Measurements from ENCODE around the gene FAM50B.

FAM50B gene

DNA sequence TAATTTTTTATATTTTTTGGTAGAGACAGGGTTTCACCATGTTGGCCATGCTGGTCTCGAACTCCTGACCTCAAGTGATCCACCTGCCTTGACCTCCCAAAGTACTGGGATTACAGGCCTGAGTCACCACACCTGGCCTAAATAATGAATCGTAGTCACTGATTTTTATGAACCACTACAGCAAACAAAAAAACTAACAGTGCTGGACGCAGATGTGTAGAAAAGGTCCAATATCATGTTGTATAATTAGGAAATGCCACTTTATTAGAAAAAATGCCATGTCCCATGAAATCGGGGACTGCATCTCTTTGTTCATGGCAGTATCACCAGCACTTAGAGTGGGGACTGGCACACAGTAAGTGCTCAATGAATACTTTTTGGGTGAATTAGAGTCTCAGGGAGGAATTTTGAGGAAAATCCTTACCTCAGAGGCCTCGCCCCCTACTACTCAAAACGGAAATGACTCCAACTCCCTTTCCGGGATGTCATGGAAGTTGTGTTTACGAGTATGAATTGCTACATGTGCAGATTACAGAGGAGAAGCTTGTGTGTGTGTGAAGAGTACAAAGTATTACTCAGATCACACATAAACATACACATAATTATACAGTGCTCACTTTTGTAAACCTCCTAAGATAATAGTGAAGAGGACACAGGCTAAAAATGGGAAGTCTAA lies 43.6 kb upstream of the FAM50B start:
- no peak overlapping the region for H3K4me3 ChIP-seq (ENCODE audit: control insufficient read depth, low read depth, low read length)
- no peak for TF ChIP-seq CTCF (IDR thresholded peaks at IDR 0.05; ENCODE audit: control insufficient read depth, insufficient read depth, low read depth, low read length, missing control alignments)
- no peak for DNase-seq (ENCODE audit: low read depth)

DNA sequence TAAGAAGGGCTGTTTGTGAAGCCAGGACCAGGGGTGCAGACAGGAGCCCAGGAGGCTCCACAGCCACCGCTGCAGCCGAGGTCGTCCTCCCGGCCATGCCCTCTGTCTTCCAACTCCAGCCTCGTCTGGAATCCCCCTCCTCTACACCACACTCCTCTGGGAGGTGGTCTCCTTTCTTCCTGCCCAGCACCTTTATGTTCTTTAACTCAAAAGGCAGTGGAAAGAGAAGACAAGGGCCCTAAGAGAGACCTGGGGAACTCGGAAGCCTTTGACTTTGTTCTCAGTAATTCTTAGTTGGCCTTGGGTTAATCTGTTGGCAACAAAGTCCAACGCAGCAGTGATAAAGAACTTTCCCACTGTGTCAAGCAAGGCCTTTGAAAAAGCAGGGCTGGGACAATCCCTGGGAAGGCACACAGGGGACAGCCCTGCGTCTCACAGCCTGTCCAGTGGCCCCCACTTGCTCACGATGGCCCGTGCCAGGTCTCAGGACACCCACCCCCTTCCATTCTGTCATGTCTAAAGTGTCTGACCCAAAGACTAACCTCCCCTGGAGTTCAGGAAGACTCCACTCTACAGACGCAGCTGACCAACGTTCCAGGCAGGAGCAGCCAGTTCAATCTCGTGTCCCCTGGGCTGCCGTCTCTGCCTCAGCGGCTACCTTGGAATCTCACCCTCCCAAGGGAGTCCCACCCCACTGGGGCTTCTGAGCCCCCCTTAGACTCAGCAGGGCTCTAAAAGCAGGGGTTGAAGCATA lies 42.8 kb upstream of the FAM50B start:
- no peak for TF ChIP-seq CTCF (IDR thresholded peaks at IDR 0.05; ENCODE audit: control insufficient read depth, insufficient read depth, low read depth, low read length, missing control alignments)
- H3K4me3 ChIP-seq (ENCODE audit: control insufficient read depth, low read depth, low read length): no peak overlapping the region
- DNase-seq (ENCODE audit: low read depth): no peak

DNA sequence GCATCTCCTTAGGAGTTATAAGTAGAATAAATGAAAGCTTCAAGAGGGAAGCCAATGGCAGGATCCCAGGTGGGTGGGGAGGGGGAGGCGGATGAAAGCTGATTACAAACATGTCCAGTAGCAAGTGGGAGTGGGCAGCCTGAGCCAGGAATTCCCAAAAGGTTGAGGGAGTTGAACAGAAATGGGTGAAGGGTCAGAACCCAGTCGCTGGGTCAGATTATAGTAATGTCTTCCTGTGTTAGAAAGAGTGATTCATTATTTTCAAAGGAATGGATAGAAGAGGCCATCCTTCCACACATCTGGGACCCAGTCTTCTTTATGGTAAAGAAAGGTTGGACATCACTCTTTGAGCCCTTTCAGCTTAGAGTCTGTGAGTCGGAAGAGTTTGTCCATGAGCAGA lies 41.0 kb upstream of the FAM50B start:
- no peak for DNase-seq (ENCODE audit: low read depth)
- no peak overlapping the region for H3K4me3 ChIP-seq (ENCODE audit: control insufficient read depth, low read depth, low read length)
- no peak for TF ChIP-seq CTCF (IDR thresholded peaks at IDR 0.05; ENCODE audit: control insufficient read depth, insufficient read depth, low read depth, low read length, missing control alignments)

DNA sequence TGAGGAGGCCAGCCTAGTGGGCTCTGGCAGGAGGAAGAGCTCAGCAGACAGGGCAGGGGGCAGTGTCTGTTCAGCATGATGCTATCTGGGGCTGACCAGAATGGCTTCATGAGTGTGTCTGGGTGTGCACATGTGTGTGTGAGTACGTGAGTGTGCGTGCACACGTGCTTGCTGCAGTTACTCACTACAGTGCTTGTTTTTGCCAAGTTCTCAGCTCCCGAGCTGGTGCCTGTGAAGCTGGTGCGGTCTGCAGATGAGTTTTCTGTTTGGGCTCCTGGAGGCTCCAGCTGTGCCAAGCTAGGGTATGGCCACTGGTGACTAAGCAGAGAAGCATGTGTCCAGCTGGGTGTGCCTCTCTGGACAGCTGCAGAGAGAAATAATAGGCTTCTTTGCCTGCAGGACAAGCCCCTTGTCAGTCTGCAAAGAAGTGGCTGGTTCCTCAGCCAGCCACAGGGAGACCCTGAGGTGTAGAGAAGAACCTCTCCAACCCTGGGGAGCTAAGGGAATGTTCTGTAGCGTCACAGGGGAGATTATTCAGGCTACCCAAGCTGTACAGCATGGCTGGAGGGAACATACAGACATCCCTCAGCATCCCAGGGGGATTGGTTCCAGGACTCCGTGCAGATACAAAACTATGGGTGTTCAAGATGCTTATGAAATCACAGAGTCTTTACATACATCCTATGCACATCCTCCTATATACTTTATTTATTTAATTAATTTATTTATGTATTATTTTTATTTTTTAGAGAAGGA lies 40.2 kb upstream of the FAM50B start:
- DNase-seq (ENCODE audit: low read depth): peak; percentile 74
- no peak overlapping the region for H3K4me3 ChIP-seq (ENCODE audit: control insufficient read depth, low read depth, low read length)
- peak; percentile 18 for TF ChIP-seq CTCF (IDR thresholded peaks at IDR 0.05; ENCODE audit: control insufficient read depth, insufficient read depth, low read depth, low read length, missing control alignments)

DNA sequence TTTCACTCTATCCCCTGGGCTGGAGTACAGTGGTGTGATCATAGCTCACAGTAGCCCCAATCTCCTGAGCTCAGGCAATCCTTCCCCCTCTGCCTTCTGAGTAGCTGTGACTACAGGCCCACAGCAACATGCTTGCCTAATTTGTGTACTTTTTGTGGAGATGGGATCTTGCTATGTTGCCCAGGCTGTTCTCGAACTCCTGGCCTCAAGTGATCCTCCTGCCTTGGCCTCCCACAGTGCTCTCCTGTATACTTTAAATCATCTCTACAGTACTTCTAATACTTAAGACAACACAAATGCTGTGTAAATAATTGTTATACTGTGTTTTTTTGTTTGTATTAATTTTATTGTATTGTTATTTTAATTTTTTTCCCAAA lies 39.7 kb upstream of the FAM50B start:
- DNase-seq (ENCODE audit: low read depth): no peak
- no peak overlapping the region for H3K4me3 ChIP-seq (ENCODE audit: control insufficient read depth, low read depth, low read length)
- no peak for TF ChIP-seq CTCF (IDR thresholded peaks at IDR 0.05; ENCODE audit: control insufficient read depth, insufficient read depth, low read depth, low read length, missing control alignments)

DNA sequence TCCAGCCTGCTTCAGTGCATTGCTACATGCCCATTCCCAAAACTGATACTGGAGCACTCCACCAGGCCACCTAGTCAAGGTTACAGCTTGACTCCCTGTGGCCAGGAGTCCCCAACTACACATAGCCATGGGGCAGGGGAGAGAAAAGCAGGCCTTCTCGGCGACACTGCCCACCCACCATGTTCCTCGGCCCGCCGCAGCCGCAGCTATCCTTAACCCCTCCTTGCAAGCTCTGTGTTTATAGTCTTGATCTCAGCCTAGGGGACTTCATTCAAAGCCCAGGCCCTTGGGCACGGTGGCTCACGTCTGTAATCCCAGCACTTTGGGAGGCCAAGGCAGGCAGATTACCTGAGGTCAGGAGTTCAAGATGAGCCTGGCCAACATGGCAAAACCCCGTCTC lies 39.2 kb upstream of the FAM50B start:
- H3K4me3 ChIP-seq (ENCODE audit: control insufficient read depth, low read depth, low read length): no peak overlapping the region
- no peak for TF ChIP-seq CTCF (IDR thresholded peaks at IDR 0.05; ENCODE audit: control insufficient read depth, insufficient read depth, low read depth, low read length, missing control alignments)
- DNase-seq (ENCODE audit: low read depth): no peak
